Pancreas (tissue), 10 donors: ENCODE results near the gene ENPP4. TPM values are rescaled to one million over a fixed set of nuclear protein-coding genes. Genes with fewer than 3 reads are reported as not detected.

Source experiments
- ATAC-seq, 4 donors: fragments of 200-7000 bp; cut with Tn5 transposase; one replicate each; pipeline versions ENCODE4 v1.8.0 to v1.9.1; 2020; ENCODE audit warnings: mild to moderate bottlenecking in 4 of 4, moderate library complexity in 4 of 4
- DNase-seq, 6 donors: peaks; one replicate each; pipeline ENCODE4 v3.0.0-alpha.2; 2020
- FAIRE-seq: peaks from 2 replicates; lab custom pipeline; 2012; peaks lifted over from hg19 to GRCh38; lab: Jason Lieb, UNC
- H3K27ac ChIP-seq, 4 donors: fragments of 200-600 bp; sonication (generic); 1 replicate in 3 of 4; 2 replicates in 1 of 4; pipeline versions ENCODE4 v1.5.0 to v1.8.0; 2020
- H3K27me3 ChIP-seq, 4 donors: fragments of 200-600 bp; one replicate each; pipeline ENCODE4 v1.8.0; 2021
- H3K36me3 ChIP-seq, 3 donors: fragments of 200-600 bp; sonication (generic) in 1 of 3; one replicate each; pipeline versions ENCODE4 v1.5.0 to v1.8.0; 2020 to 2021
- H3K4me1 ChIP-seq, 3 donors: fragments of 200-600 bp; one replicate each; pipeline ENCODE4 v1.8.0; 2021
- H3K4me3 ChIP-seq, 4 donors: fragments of 200-600 bp; sonication (generic) in 2 of 4; one replicate each; pipeline versions ENCODE4 v1.5.0 to v1.8.0; 2020 to 2021
- H3K9me3 ChIP-seq, 4 donors: fragments of 200-600 bp; one replicate each; pipeline ENCODE4 v1.8.0; 2021
- WGBS, 2 donors: extraction: QIAGEN DNeasy Blood & Tissue Kit; methylation state at CpG; one replicate each; pipeline ENCODE4 v1.1.7; 2013; 5-methylcytosine and 5-hydroxymethylcytosine counted together
- intact Hi-C, 3 donors: fragments of 100-400 bp; cut with DNase I; formaldehyde crosslinking; loops; one replicate each; pipeline versions ENCODE4 v1.11.1 to v1.14.2; 2022
- polyA plus RNA-seq, 2 donors: library from polyadenylated mRNA; stranded (reverse); fragments of 200-250 nt; gene quantifications; one replicate each; pipeline ENCODE4 v1.2.3, GENCODE V29; 2013
- total RNA-seq, 6 donors: library from RNA; stranded (reverse); fragmentation: NEBNext Ultra II Directional in 4 of 6; extraction: Animal tissue kit (Norgen Biotek cat#: 25700) in 4 of 6; gene quantifications; one replicate each; pipeline versions ENCODE4 v1.2.1 to v1.2.4, GENCODE V29; 2021 to 2023
- TF ChIP-seq, protein P1 (sequence below), 4 donors: fragments of 200-600 bp; sonication (generic) in 3 of 4; IDR thresholded peaks; one replicate each; pipeline versions ENCODE4 v1.5.0 to v1.8.0; 2021; ENCODE audit warnings: antibody characterized with exemption in 4 of 4
- donor health status: healthy with polysubstance abuse.
- donor health status: DM: no; HTN: no; CAD: no; lungs with moderate emphysema.
- donor health status: DM: no; HTN: no; CAD: no.
- donor health status: control.
- donor health status: control.
- donor health status: Bipolar disorder and iron deficiency.
- donor health status: DM: yes; HTN: yes; CAD: no.
- donor health status: DM: no; HTN: no; CAD: no.
- donor health status: DM: no; HTN: no; CAD: no.
- donor health status: DM: yes; HTN: yes; CAD: no.

ENPP4 gene
- total and polyA plus RNA-seq, 8 donors = 2.8 to 10.0 (median 6.7) TPM

DNA sequence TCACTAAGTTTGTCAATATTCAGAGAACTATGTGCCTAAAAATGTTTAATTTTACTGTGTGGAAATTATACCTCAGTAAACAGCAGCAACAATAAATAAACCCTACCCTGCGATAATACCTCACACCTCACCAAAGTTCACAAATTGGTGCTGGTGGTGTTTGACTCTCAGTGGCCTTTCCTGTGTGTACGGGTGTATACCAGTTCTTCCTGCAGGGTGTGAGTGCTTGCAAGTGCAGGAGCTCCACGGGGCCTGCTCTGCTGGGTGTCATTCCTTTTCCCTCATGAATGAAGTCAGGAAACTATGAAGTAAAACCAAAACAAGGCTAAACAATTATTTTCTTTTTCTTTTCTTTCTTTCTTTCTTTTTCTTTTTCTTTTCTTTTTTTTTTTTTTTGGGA, 45.1 kb downstream of the ENPP4 start:
- Histone ChIP-seq H3K27ac (no peak overlapping the region), H3K27me3 (no peaks in the 10 kb centered on the region), H3K9me3 (no peaks in the 10 kb centered on the region), H3K4me3 (no peak overlapping the region), H3K36me3 (no peaks in the 10 kb centered on the region), H3K4me1 (peaks cover 0 to 4% (median 0%) of the 10 kb centered on the region in 3 donors)
- intact Hi-C loops = no loop called here
- FAIRE-seq = no peak
- ATAC-seq = no peak
- DNase-seq = no peak
- TF ChIP-seq, protein P1, sequence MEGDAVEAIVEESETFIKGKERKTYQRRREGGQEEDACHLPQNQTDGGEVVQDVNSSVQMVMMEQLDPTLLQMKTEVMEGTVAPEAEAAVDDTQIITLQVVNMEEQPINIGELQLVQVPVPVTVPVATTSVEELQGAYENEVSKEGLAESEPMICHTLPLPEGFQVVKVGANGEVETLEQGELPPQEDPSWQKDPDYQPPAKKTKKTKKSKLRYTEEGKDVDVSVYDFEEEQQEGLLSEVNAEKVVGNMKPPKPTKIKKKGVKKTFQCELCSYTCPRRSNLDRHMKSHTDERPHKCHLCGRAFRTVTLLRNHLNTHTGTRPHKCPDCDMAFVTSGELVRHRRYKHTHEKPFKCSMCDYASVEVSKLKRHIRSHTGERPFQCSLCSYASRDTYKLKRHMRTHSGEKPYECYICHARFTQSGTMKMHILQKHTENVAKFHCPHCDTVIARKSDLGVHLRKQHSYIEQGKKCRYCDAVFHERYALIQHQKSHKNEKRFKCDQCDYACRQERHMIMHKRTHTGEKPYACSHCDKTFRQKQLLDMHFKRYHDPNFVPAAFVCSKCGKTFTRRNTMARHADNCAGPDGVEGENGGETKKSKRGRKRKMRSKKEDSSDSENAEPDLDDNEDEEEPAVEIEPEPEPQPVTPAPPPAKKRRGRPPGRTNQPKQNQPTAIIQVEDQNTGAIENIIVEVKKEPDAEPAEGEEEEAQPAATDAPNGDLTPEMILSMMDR (IDR thresholded peaks at IDR 0.05) = no peak
- WGBS, 2 donors = 73 to 87% methylated on average over 3 of the region's 3 CpGs

DNA sequence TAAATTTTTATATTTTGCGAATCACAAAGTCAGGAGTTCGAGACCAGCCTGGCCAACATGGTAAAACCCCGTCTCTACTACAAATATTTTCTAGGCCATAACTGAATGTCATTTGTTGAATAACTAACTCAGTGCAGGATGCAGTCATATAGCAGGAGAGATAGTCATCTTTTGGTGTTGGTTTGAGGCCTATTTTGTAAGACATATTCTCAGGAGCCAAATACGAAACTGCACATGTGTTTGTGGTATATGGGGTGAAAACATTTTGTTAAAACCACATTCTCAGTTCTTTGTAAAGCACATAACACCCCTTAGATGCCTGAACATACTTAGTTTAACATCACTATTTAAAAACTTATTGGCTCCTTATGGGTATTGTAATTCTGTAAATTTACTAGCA, 45.7 kb downstream of the ENPP4 start:
- DNase-seq = no peak
- no peaks in the 10 kb centered on the region for H3K36me3 ChIP-seq
- intact Hi-C loops = no loop called here
- no peak overlapping the region for H3K4me3 ChIP-seq
- no peak for ATAC-seq
- no peak for FAIRE-seq
- peaks cover 0 to 4% (median 0%) of the 10 kb centered on the region in 3 donors for H3K4me1 ChIP-seq
- H3K27ac ChIP-seq = no peak overlapping the region
- TF ChIP-seq, protein P1 (IDR thresholded peaks at IDR 0.05) = no peak
- no peaks in the 10 kb centered on the region for H3K9me3 ChIP-seq
- no peaks in the 10 kb centered on the region for H3K27me3 ChIP-seq
- 87 to 91% methylated on average over 4 of the region's 4 CpGs for whole genome bisulfite sequencing, 2 donors

DNA sequence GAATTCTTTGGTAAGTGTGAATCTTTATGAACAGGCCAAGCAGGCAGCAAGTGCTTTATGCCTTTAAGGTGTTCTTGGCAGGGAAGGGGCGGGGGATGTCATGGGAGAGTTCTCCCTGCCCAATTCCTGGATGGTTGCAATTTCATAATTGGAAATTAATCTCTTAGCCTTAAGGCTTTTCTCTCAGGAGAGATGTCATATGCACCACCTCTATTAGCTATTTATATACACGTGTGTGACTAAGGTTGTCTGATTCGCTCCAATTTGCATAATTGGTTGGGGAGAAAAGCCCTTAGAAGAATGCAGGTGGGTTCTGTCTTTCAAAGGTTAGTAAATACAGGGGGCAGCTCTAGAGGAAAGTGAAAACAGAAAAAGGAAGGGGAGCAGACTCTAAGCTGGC, 46.2 kb downstream of the ENPP4 start:
- 78 to 80% methylated on average over 3 of the region's 3 CpGs for WGBS, 2 donors

DNA sequence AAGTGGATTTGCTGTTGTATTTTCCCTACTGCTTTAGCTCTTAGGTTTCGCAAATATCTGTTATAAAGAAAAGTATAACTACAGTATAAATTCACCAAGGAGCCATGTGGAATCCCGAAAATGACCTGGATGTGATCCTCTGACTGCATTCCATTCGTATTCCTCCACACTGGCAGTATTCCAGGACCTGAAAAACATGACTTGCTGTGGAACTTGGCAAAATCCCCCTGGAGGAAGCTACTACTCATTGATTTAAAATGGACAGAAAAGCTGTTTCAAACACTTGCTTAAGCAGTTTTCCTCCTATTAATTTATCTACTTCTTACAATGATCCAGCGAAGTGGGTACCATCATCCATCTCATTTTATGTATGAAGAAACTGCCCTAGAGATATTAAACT, 54.3 kb downstream of the ENPP4 start:
- DNase-seq = peak in 2 of 6 donors; percentile 7 to 18

More for the DNA sequence above, 46.2 kb downstream of the ENPP4 start:
- Histone ChIP-seq H3K36me3 (no peaks in the 10 kb centered on the region), H3K4me3 (no peak overlapping the region), H3K27me3 (no peaks in the 10 kb centered on the region), H3K27ac (no peak overlapping the region), H3K4me1 (peaks cover 0 to 4% (median 0%) of the 10 kb centered on the region in 3 donors), H3K9me3 (no peaks in the 10 kb centered on the region)
- intact Hi-C loops = no loop called here
- TF ChIP-seq, protein P1 (IDR thresholded peaks at IDR 0.05) = no peak
- ATAC-seq = no peak
- DNase-seq = no peak
- no peak for FAIRE-seq

DNA sequence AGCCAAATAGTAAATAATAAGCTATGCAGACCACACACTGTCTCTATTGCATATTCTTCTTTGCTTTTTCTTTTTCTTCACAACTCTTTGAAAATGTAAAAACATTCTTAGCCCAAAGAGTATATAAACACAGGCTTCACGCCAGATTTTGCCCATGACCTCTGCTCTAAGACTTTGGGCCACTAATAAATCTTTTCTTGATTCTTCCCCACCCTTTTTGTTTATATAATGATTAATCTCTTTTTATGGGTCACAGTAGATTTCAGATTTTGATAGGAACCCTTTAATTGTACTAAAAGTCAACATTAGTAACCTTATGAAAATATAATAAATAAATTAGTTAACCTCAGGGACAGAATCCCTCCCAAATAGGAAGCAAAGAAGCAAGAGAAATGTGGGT, 56.8 kb downstream of the ENPP4 start:
- FAIRE-seq = no peak
- 36 to 45% methylated on average over 1 of the region's 1 CpG for WGBS, 2 donors

More for the DNA sequence above, 54.3 kb downstream of the ENPP4 start:
- FAIRE-seq (no peak), ATAC-seq (peak in 1 of 4 donors; percentile 30)
- Histone ChIP-seq H3K27ac (no peak overlapping the region), H3K27me3 (no peaks in the 10 kb centered on the region), H3K36me3 (no peaks in the 10 kb centered on the region), H3K4me3 (no peak overlapping the region), H3K4me1 (no peaks in the 10 kb centered on the region), H3K9me3 (no peaks in the 10 kb centered on the region)
- WGBS, 2 donors = 54 to 58% methylated on average over 4 of the region's 4 CpGs
- intact Hi-C loops = no loop called here
- TF ChIP-seq, protein P1 (IDR thresholded peaks at IDR 0.05) = no peak

More for the DNA sequence above, 56.8 kb downstream of the ENPP4 start:
- no peaks in the 10 kb centered on the region for H3K27me3 ChIP-seq
- TF ChIP-seq, protein P1 (IDR thresholded peaks at IDR 0.05) = no peak
- no peaks in the 10 kb centered on the region for H3K9me3 ChIP-seq
- H3K27ac ChIP-seq = no peak overlapping the region
- H3K4me3 ChIP-seq = no peak overlapping the region
- intact Hi-C loops = no loop called here
- no peak for DNase-seq
- ATAC-seq = peak in 1 of 4 donors; percentile 35
- no peaks in the 10 kb centered on the region for H3K36me3 ChIP-seq
- no peaks in the 10 kb centered on the region for H3K4me1 ChIP-seq
